Sigmoid colon (tissue), 3 donors: ENCODE measurements around the gene NKX2-2.

Experiments used
- POLR2A ChIP-seq, 2 donors: fragments of 450-650 bp; IDR thresholded peaks; one replicate each; pipeline ENCODE4 v1.6.1; 2016; ENCODE audit warnings: antibody characterized with exemption in 2 of 2, mild to moderate bottlenecking in 2 of 2, moderate library complexity in 2 of 2
- TF ChIP-seq, protein P1 (sequence below), 4 experiments: fragments of 450-650 bp in 3 of 4; fragments of 200-600 bp in 1 of 4; IDR thresholded peaks; one replicate each; pipeline ENCODE4 v1.5.1; 2016 to 2019; ENCODE audit warnings: antibody characterized with exemption in 4 of 4, mild to moderate bottlenecking in 3 of 4, moderate library complexity in 2 of 4

DNA sequence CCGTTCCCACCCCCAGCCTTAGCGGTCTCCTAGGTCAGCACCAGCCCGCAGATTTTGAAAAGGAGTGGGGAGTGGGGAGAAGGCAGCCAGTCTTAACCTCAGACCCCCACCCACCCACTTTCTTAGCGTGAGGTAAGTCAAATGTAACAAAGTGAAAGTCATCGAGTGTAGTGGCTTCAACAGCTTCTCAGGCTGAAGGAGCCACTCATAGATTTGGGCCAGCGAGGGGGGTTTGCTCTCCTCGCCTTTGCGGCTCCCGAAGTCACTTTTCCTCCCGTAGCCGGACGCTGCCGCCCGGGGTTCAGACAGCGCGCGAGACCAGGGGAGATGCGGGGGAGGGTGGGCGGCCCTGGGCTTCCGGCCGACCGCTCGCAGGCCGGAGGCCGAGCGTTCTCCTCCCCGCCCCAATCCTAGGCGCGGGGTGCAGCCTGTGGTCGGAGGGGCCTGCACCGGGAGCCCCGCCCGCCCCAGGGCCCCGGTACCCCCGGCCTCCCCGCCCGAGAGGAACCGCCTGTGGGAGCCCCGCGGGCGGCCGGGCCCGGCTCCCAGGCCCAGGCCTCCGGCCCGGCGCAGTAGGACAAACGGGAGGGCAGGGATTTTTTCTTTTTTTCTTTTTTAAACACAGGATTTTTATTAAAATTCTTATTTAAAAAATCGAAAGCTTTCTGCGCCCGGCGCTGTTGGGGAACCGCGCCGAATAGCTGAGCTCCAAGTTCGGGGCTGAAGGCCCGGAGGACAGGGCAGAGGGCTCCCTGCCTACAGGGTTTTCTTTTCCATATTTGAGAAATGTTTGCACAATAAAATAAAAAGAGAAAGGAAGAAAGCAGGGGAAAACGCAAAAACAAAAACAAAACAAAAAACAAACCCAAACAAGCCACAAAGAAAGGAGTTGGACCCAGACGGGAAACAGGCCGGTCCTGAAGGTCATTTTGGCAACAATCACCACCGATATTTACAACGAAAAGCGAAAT, 3.2 kb downstream of the NKX2-2 start:
- TF ChIP-seq POLR2A (IDR thresholded peaks at IDR 0.05), result no peak
- TF ChIP-seq, protein P1, sequence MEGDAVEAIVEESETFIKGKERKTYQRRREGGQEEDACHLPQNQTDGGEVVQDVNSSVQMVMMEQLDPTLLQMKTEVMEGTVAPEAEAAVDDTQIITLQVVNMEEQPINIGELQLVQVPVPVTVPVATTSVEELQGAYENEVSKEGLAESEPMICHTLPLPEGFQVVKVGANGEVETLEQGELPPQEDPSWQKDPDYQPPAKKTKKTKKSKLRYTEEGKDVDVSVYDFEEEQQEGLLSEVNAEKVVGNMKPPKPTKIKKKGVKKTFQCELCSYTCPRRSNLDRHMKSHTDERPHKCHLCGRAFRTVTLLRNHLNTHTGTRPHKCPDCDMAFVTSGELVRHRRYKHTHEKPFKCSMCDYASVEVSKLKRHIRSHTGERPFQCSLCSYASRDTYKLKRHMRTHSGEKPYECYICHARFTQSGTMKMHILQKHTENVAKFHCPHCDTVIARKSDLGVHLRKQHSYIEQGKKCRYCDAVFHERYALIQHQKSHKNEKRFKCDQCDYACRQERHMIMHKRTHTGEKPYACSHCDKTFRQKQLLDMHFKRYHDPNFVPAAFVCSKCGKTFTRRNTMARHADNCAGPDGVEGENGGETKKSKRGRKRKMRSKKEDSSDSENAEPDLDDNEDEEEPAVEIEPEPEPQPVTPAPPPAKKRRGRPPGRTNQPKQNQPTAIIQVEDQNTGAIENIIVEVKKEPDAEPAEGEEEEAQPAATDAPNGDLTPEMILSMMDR (IDR thresholded peaks at IDR 0.05), result no peak
